Measurements from ENCODE around the gene MERTK.

DNA sequence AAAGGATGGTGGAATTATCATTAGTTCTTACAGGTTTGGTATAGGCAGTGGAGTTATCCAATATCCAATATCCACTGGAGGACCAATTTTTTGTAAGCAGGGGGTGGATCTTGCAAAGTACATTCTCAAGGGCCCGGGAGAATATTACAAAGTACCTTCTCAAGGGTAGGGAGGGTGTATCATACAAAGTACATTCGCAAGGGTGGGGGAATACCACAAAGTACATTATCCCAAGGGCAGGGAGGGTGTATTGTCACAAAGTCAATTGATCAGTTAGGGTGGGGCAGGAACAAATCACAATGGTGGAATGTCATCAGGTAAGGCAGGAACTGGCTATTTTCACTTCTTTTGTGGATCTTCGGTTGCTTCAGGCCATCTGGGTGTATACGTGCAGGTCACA lies 101.4 kb downstream of the MERTK start:
- TF ChIP-seq GATA2 (IDR thresholded peaks at IDR 0.05; ENCODE audit: low read depth, low read length) (no peak), GATA3 (IDR thresholded peaks at IDR 0.05; ENCODE audit: low read depth, low read length) (no peak)

Measured in SH-SY5Y (cell line).